HepG2 (cell line): Measurements from ENCODE around the gene PLLP. TPM values are rescaled to one million over a fixed set of nuclear protein-coding genes. Genes with fewer than 3 reads are reported as not detected.

ENCODE experiments used
- ARNT2 ChIP-seq: sonication (generic); formaldehyde crosslinking; IDR thresholded peaks from 2 replicates; pipeline ENCODE4 v1.8.0; 2022; ENCODE audit warnings: mild to moderate bottlenecking, low read depth, missing genetic modification reagents, moderate library complexity
- BHLHE40 ChIP-seq: IDR thresholded peaks from 2 replicates; pipeline ENCODE4 v1.6.1; 2011; ENCODE audit warnings: low read length, improper control_type of control experiment
- EZH2 ChIP-seq: conservative IDR thresholded peaks from 2 replicates; pipeline ENCODE4 v1.6.1; 2012; ENCODE audit warnings: mild to moderate bottlenecking, low read depth, low read length, moderate library complexity
- HNRNPH1 ChIP-seq: fragments of 200-400 bp; formaldehyde crosslinking; optimal IDR thresholded peaks from 2 replicates; pipeline ENCODE3; 2017; ENCODE audit warnings: mild to moderate bottlenecking, low read depth, low read length
- MLLT10 ChIP-seq: sonication (generic); formaldehyde crosslinking; IDR thresholded peaks from 2 replicates; pipeline ENCODE4 v1.4.0; 2020; ENCODE audit warnings: missing genetic modification reagents
- PRDM4 ChIP-seq: sonication (generic); formaldehyde crosslinking; IDR thresholded peaks from 2 replicates; pipeline ENCODE4 v1.9.0; 2021; ENCODE audit warnings: missing genetic modification reagents, borderline replicate concordance
- RARG ChIP-seq: sonication (generic); formaldehyde crosslinking; IDR thresholded peaks from 2 replicates; pipeline ENCODE4 v1.4.0; 2020; ENCODE audit warnings: low read depth, mild to moderate bottlenecking, missing genetic modification reagents
- ZFP41 ChIP-seq: sonication (generic); formaldehyde crosslinking; IDR thresholded peaks from 2 replicates; pipeline ENCODE4 v1.4.0; 2020; ENCODE audit warnings: mild to moderate bottlenecking, missing genetic modification reagents, borderline replicate concordance
- ZIK1 ChIP-seq: sonication (generic); formaldehyde crosslinking; IDR thresholded peaks from 2 replicates; pipeline ENCODE4 v1.5.0; 2020; ENCODE audit warnings: mild to moderate bottlenecking, low read depth, missing genetic modification reagents, borderline replicate concordance
- ZNF124 ChIP-seq: sonication (generic); formaldehyde crosslinking; IDR thresholded peaks from 2 replicates; pipeline ENCODE4 v1.4.0; 2020; ENCODE audit warnings: missing genetic modification reagents
- ZNF263 ChIP-seq: sonication (generic); formaldehyde crosslinking; IDR thresholded peaks from 2 replicates; pipeline ENCODE4 v1.4.0; 2020; ENCODE audit warnings: missing genetic modification reagents
- ZNF407 ChIP-seq: sonication (generic); formaldehyde crosslinking; IDR thresholded peaks from one replicate; pipeline ENCODE4 v1.5.1; 2020; ENCODE audit warnings: mild to moderate bottlenecking, missing genetic modification reagents; ENCODE audit errors: not compliant biosample characterization
- ZNF580 ChIP-seq: IDR thresholded peaks from 2 replicates; pipeline ENCODE4 v1.6.1; 2016; ENCODE audit warnings: low read depth, borderline replicate concordance
- ZNF784 ChIP-seq: sonication (generic); formaldehyde crosslinking; IDR thresholded peaks from 2 replicates; pipeline ENCODE4 v1.5.1; 2020; ENCODE audit warnings: missing genetic modification reagents, mild to moderate bottlenecking, borderline replicate concordance
- polyA plus RNA-seq, 8 experiments: library from polyadenylated mRNA; depleted of rRNA in 3 of 8; stranded (reverse) in 7 of 8; unstranded in 1 of 8; fragments of >200 nt; fragmentation: Illumina TruSeq in 4 of 8; extraction: Trizol in 4 of 8; gene quantifications; 2 replicates each; pipeline versions ENCODE4 v1.2.1 to v1.2.3, GENCODE V29; 2011 to 2016; ENCODE audit warnings: low read depth in 4 of 8, missing spikeins in 1 of 8, mixed read lengths in 1 of 8; ENCODE audit not compliant: insufficient read depth in 1 of 8
- total RNA-seq, 5 experiments: library from RNA; depleted of rRNA; stranded (reverse); fragments of >200 nt; fragmentation: Illumina TruSeq; extraction: Trizol; gene quantifications; 2 replicates each; pipeline ENCODE4 v1.2.3, GENCODE V29; 2016; ENCODE audit warnings: low read depth in 1 of 5

PLLP gene
- total and polyA plus RNA-seq, 2 of the 13 experiments (the other 11 are each of a cell fraction or from before 2014, with no cell fraction given) = 60.6 to 127 TPM

- peak; percentile 98 for TF ChIP-seq ZNF407 (CRISPR knock-in tag)
- peak; percentile 96; the same call in 1 of the 2 replicates for TF ChIP-seq ZIK1 (CRISPR knock-in tag)
- TF ChIP-seq EZH2 = no peak
- TF ChIP-seq ZNF580 (CRISPR knock-in tag) = peak; percentile 70; the same call in 1 of the 2 replicates
- TF ChIP-seq ARNT2 (CRISPR knock-in tag) = peak; percentile 99
- no peak for TF ChIP-seq HNRNPH1
- peak; percentile 81 for TF ChIP-seq ZNF263 (CRISPR knock-in tag)
- TF ChIP-seq RARG (CRISPR knock-in tag) = no peak
- TF ChIP-seq ZNF124 (CRISPR knock-in tag) = 0 out of 2 replicates have a peak, but pooled peaks have one; percentile 65
- peak; percentile 98 for TF ChIP-seq ZNF784 (CRISPR knock-in tag)
- no peak for TF ChIP-seq PRDM4 (CRISPR knock-in tag)
- TF ChIP-seq ZFP41 (CRISPR knock-in tag) = peak; percentile 82; the same call in 1 of the 2 replicates
- no peak for TF ChIP-seq BHLHE40
- TF ChIP-seq MLLT10 (CRISPR knock-in tag) = no peak
Measured at GRCh38 chr16:57284209-57284951, at the start of gene PLLP (continued).
